Measurements from ENCODE around the gene PLCB4.

- TF ChIP-seq ZNF239 (tag by site-specific recombination; IDR thresholded peaks at IDR 0.05) = no peak
- TF ChIP-seq CTCF (tag by site-specific recombination; IDR thresholded peaks at IDR 0.05) = no peak
- no peak for TF ChIP-seq ZBTB7A (tag by site-specific recombination; IDR thresholded peaks at IDR 0.05; ENCODE audit: low read depth)
- no peak for TF ChIP-seq ZNF274 (IDR thresholded peaks at IDR 0.05; ENCODE audit: low read length)
- TF ChIP-seq ZNF274 (tag by site-specific recombination; IDR thresholded peaks at IDR 0.05; ENCODE audit: borderline replicate concordance) = no peak
- no peak for TF ChIP-seq REST (tag by site-specific recombination; IDR thresholded peaks at IDR 0.05)
- no peak for TF ChIP-seq SP7 (tag by site-specific recombination; IDR thresholded peaks at IDR 0.05)
- no peak for TF ChIP-seq ZNF513 (tag by site-specific recombination; IDR thresholded peaks at IDR 0.05)
- TF ChIP-seq PRDM10 (tag by site-specific recombination; IDR thresholded peaks at IDR 0.05) = no peak
These were observed 137.6 kb downstream of the PLCB4 start for GRCh38 chr20:9206486-9206885.

Data from HEK293 (cell line).